K562 treated with DMSO at 1 percent for 12 hours (cell line): ENCODE data around the gene MAGEA2. TPM values are rescaled to one million over a fixed set of nuclear protein-coding genes. Genes with fewer than 3 reads are reported as not detected.

Experiments used
- total RNA-seq: library from RNA; unstranded; fragments of 300-600 nt; gene quantifications from 2 replicates; pipeline ENCODE4 v1.2.3, GENCODE V29; 2022; ENCODE audit not compliant: insufficient read depth

Gene MAGEA2
- 35.5 and 36.9 TPM in 2 replicates for total RNA-seq

GRCh38 chrX:152753686-152754650 is at the start of gene MAGEA2:
Gene MAGEA2 (minus strand): TSS chrX:152753842. CDS start chrX:152751363, 2,479 bp downstream.

GRCh38 chrX:152769549-152770289 is 16.1 kb upstream of the MAGEA2 start, which contains the start of gene MAGEA6:
Gene MAGEA6 (minus strand): TSS chrX:152769689. CDS start chrX:152767650, 2,039 bp downstream.

GRCh38 chrX:152758918-152759317 is 5.3 kb upstream of the MAGEA2 start, which contains the start of gene CSAG3:
Gene CSAG3 (plus strand): TSS chrX:152759218.

GRCh38 chrX:152733261-152733975 is 20.2 kb downstream of the MAGEA2 start, which contains the start of the genes CSAG1 and MAGEA12:
Gene CSAG1 (minus strand): TSS chrX:152733721. CDS start chrX:152732460, 1,261 bp downstream.
Gene MAGEA12 (plus strand): TSS chrX:152733757. CDS start chrX:152736162, 2,405 bp downstream.

GRCh38 chrX:152713815-152714787 is 39.5 kb downstream of the MAGEA2 start, which contains the start of gene MAGEA2B:
Gene MAGEA2B (plus strand): TSS chrX:152714628. CDS start chrX:152717107, 2,479 bp downstream.

GRCh38 chrX:152709173-152709572 is 44.5 kb downstream of the MAGEA2 start, which contains the start of gene CSAG2:
Gene CSAG2 (minus strand): TSS chrX:152709273. CDS start chrX:152709112, 161 bp downstream.

Other genes with a start within 250 kb of the MAGEA2 start
- gene GABRQ, start 115.9 kb downstream of the MAGEA2 start, total RNA-seq = 0.19 and 0.53 TPM in 2 replicates
- gene MAGEA3, start 55.0 kb downstream of the MAGEA2 start, total RNA-seq = 133 and 144 TPM in 2 replicates
- gene CSAG2, start 44.6 kb downstream of the MAGEA2 start, total RNA-seq = not detected in 2 replicates
- gene MAGEA2B, start 39.2 kb downstream of the MAGEA2 start, total RNA-seq = 12.0 and 22.1 TPM in 2 replicates
- 114 and 117 TPM in 2 replicates for gene CSAG1, start 20.1 kb downstream of the MAGEA2 start, total RNA-seq
- 75.2 and 77.3 TPM in 2 replicates for gene MAGEA12, start 20.1 kb downstream of the MAGEA2 start, total RNA-seq
- 22.9 and 29.0 TPM in 2 replicates for gene CSAG3, start 5.4 kb upstream of the MAGEA2 start, total RNA-seq
- gene MAGEA6, start 15.8 kb upstream of the MAGEA2 start, total RNA-seq = 95.2 and 104 TPM in 2 replicates
- 11.4 and 17.1 TPM in 2 replicates for gene CETN2, start 76.9 kb upstream of the MAGEA2 start, total RNA-seq
- gene NSDHL, start 77.2 kb upstream of the MAGEA2 start, total RNA-seq = 22.6 and 27.8 TPM in 2 replicates
- gene ZNF185, start 144.2 kb upstream of the MAGEA2 start, total RNA-seq = 0.24 and 0.37 TPM in 2 replicates
- not detected in 2 replicates for gene PNMA5, start 240.3 kb upstream of the MAGEA2 start, total RNA-seq